HG02610 (cell line): Measurements from ENCODE around the gene CACNG4.
"Not testable (repeated sequence)": the region's sequence is repeated elsewhere in the genome, so short reads cannot be mapped to it uniquely, and the experiment has no call there.

ENCODE experiments used
- ATAC-seq: cut with Tn5 transposase; IDR thresholded peaks from one replicate; pipeline ENCODE4 v1.9.1; 2021; ENCODE audit warnings: mild to moderate bottlenecking, moderate library complexity; ENCODE audit not compliant: unreplicated experiment

The CACNG4 gene

GRCh38 chr17:67040652-67041051, 76.1 kb downstream of the CACNG4 start:
- no peak for ATAC-seq

DNA sequence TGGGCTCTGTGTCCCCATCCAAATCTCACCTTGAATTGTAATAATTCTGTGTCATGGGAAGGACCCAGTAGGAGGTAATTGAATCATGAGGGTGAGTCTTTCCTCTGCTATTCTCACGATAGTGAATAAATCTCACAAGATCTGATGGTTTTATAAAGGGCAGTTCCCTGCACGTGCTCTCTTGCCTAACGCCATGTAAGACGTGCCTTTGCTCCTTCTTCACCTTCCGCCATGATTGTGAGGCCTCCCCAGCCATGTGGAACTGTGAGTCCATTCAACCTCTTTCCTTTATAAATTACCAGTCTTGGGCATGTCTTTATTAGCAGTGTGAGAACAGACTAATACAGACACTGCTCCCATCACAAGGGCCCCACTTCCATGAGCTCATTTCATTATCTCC, 76.6 kb downstream of the CACNG4 start:
- ATAC-seq: not testable (repeated sequence)

GRCh38 chr17:67041531-67041930, 77.0 kb downstream of the CACNG4 start:
- ATAC-seq: no peak

GRCh38 chr17:67041941-67042899, 77.7 kb downstream of the CACNG4 start:
- no peak for ATAC-seq

- ATAC-seq: no peak
Observed at GRCh38 chr17:67043283-67043682, 78.8 kb downstream of the CACNG4 start.

DNA sequence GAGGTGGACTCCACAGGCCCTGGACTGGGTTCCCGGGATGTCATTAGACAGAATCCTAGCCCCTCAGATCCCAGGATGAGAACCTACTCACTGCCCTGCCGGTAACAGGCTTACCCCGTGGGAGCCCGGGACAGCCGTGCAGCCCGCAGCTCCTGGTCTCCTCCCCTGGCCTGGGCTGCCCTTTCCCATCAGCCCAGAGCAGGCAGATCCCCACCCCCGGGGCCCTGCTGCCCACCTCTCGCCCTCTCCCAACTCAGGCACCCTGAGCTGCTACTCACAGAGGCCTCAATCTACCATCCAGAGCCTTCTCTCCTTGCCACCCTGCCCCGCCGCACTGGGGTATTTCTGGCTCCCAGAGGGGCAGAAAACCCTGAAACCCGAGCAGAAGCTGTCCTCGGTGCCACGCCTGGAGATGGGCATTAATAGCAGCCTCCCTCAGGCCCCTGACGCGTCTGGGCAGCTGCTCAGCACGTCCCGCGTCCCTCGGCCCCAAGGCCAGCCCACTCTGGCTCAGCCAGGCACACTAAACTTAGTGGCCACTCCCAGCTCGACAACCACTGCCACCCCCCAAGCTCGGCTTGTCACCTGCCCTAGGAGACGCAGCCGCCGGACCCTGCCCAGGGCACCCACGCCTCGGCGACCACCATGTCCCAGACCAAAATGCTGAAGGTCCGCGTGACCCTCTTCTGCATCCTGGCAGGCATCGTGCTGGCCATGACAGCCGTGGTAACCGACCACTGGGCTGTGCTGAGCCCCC, 79.7 kb downstream of the CACNG4 start, which contains the start of gene CACNG1:
TSS of gene CACNG1 (plus strand) at position 539 of the 757 bp plus-strand sequence. CDS start at position 646, 107 bp downstream.
- ATAC-seq: no peak

DNA sequence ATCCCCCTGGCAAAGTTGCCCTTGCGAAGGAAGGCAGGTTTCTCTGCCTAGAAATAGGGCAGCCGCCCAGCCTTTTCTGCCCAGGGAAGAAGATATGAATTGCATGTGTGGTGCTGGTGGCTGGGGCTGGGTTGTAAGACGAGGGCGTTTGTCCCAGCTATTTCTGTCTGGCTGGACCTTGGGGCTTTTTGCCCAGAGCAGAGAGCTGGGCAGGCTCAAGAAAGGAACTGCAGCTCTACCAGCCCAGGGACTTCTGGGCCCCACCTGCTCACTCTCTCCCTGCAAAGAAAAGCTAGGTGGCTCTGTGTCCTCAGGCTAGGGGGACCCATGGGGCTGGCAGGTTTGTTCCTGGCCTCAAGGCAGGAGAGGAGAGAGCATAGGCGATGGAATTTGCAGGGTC, 80.4 kb downstream of the CACNG4 start:
- no peak for ATAC-seq

DNA sequence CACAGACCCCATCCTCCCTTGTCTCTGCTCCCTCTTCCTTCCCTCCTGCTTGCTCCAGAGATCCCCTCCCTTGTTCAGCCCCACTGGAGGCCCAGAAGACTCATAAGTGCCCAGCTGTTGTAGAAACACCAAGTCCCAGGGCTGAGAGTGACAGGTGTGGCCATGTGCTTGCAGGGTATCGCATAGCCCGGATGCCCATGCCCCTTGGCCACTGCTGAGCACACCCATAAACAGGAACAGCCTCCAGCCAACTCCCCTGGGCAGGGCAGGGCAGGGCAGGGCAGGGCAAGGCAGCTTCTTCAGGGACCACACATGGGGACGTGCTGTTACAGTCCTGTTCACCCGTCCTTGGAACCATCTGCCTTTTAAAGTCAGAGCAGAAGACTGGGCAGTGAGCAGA, 81.9 kb downstream of the CACNG4 start:
- no peak for ATAC-seq

- no peak for ATAC-seq
Observed at GRCh38 chr17:67047382-67047781, 82.9 kb downstream of the CACNG4 start.

DNA sequence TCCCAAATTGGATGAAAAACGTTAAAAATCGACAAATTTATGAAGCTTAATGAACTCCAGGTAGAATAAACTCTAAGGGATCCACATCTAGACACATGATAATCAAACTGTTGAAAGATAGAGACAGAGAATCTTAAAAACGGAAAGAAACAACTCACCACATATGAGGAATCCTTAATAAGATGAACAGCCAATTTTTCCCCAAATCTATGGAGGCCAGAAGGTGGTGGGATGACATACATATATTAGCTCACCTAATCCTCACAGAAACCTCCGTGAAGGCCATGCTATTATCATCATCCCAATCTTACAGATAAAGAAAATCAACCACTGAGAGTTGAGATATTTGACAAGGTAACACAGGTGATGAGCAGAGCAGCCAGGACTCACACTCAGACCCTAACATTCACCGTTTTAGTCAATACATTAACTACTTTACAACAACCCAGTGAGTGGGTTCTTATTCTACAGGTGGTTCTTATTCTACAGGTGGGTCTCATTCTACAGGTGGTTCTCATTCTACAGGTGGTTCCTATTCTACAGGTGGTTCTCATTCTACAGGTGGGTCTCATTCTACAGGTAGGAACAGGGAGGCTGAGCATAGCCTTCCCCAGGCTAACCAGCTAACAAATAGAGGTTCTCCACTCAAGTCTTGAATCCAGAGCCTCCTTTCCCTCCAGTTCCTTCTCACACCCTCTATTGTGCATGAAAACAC, 84.7 kb downstream of the CACNG4 start:
- no peak for ATAC-seq

- no peak for ATAC-seq
Observed at GRCh38 chr17:67050066-67050465, 85.6 kb downstream of the CACNG4 start.

- no peak for ATAC-seq
Observed at GRCh38 chr17:67050471-67051154, 86.1 kb downstream of the CACNG4 start.

DNA sequence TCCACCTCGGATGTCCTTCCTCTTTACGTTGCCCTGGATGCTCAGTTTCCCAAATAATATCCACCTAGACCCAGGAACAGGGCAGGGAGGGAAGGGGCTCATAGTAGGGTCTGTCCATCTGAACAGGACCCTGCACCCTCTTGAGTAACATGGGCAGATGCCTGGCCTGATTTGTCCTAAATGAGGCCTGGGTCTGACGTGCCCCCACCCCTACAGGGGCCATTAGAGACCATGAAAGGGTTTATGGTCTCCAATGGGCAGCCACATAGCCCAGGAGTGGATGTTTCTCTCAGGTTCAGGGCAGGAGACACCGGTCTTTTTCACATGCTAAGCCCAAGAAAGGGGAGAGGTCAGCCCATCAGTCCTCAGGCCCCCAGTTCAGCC, 86.6 kb downstream of the CACNG4 start:
- ATAC-seq: no peak

DNA sequence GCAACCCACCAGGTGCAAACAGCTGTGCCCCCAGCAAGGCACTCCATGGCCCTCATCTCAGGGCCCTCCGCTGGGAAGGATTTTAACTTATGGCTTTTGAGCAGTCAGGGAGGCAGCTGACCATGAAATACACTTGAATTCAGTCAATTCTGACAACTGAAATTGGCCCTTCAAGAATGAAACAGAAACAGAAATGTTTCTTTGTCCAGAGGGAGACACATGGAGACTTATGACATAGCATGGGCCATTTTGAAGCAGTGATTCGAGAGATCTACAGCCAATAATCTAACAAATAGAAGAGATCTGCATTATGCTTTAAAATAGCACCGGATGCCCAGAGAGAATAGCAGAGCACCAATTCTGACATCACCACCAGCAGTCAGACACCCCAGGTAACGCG, 87.3 kb downstream of the CACNG4 start:
- no peak for ATAC-seq

DNA sequence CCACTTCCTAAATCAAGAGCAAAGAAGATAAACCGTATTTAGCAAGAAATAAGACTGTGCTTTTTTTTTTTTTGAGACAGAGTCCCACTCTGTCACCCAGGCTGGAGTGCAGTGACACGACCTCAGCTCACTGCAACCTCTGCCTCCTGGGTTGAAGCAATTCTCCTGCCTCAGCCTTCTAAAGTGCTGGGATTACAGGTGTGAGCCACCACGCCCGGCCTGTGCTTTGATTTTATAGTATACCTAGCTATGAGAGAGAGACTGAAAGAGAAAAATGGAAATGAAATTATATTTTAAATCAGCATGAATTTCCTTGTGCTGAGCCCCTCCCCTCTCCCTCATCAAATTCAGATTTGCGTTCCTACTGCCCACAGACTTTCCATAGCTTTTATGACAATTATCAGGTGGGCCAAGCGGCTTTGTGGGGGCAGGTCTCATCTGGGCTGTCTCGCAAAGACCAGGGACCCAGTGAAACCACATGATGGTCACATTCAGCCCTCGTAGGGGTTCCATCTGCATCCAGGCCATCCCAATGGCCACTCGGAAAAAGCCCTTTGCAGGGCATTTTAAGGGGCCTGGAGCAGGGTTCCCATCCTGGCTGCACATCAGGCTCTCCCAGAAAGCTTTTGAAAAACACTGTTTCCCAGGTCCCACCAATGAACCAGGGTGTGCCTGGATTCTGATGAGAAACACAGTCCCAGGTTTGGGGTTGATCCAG, 88.4 kb downstream of the CACNG4 start:
- no peak for ATAC-seq

DNA sequence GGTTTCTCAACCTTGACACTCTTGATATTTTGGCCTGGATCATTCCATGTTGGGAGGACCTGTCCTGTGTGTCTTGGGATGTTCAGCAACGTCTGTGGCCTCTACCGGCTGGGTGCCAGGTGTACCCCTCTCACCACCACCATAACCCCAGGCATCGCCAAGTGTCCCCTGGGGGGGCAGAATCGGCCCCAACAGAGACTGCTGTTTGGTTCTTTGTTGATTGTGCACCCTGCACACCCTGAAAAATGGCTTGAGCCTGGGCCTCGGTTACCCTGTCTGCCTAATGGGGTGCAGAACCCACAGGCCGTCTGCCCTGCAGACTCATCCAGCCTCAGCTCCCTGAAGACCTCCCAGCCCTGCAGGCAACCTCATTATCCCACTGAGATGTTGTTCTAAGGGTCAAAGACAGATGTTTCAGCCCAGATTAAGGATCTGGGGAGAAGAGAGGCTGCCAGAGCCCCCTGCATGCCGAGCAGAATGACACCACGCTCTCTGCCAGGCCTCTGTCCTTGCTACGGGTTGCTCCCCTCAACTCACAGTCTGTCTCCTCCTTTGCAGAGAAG, 89.0 kb downstream of the CACNG4 start:
- no peak for ATAC-seq

DNA sequence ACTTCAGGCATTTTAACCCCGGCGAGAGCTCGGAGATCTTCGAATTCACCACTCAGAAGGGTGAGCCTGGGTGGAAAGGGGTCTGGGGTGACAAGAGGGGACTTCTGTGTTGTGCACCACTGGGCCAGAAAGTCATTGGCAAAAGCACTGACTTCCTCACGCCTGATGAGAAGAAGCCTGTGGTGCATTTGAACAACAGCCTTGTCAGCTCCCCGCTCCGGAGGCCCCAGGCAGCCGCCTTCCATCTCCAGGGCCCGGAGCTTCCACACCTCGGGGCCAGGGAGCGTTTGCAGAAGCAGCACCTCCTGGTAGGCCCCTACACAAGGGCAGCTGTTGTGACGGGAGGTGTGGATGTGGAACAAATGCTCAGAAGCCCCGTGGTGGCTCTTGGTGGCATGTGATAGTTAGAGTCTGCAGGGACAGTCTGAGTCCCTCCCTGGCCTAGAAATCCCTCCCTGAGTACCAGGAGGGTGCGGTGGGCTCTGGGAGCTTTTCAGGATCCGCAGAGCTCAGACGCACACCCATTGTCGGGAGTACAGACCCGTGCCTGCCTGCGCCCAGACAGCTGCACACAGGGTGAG, 89.6 kb downstream of the CACNG4 start:
- no peak for ATAC-seq

DNA sequence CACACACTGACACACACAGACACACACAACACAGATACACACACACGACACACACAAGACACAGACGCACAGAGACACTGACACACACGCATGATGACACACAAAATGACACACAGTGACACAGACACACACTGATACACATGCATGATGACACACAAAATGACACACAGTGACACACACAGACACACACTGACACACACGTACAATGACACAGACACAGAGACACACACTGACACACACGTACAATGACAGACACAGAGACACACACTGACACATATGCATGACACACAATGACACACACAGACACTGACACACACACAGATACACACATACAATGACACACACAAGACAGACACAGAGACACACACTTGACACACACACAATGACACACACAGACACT, 90.1 kb downstream of the CACNG4 start:
- no peak for ATAC-seq

DNA sequence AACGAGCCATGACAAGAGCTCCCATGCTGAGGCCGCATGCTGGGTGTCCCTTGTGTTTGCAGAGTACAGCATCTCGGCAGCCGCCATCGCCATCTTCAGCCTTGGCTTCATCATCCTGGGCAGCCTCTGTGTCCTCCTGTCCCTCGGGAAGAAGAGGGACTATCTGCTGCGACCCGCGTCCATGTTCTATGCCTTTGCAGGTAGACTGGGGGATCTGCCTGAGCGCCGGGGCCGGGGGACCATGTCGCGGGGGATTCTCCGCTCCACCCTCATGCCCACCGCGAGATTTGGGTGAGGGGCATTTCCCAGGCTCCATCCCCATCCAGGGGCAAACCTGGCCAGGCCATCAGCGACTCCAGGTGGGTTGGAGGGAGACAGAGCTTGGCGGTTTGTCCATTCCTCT, 90.5 kb downstream of the CACNG4 start:
- ATAC-seq: no peak
